ENCODE measurements around the gene HNRNPA0.

HNRNPA0 gene

GRCh38 chr5:137753691-137754187 lies 424 bp downstream of the HNRNPA0 start:
- no peaks in the 10 kb centered on the region for H3K9me3 ChIP-seq (ENCODE audit: insufficient read depth, low read depth, low read length)
- H3K27me3 ChIP-seq (ENCODE audit: insufficient read depth, low read length, poor library complexity, severe bottlenecking), result peaks cover 11% of the 10 kb centered on the region
- peaks cover 34% of the 10 kb centered on the region for H3K4me1 ChIP-seq (ENCODE audit: insufficient read depth, low read length, poor library complexity, severe bottlenecking)
- H3F3A ChIP-seq (ENCODE audit: low read depth), result no peaks in the 10 kb centered on the region
- no peak for TF ChIP-seq CTCF (conservative IDR thresholded peaks at IDR 0.05; ENCODE audit: low read length)
- TF ChIP-seq EZH2phosphoT487 (IDR thresholded peaks at IDR 0.05; ENCODE audit: borderline replicate concordance), result no peak
- peaks cover 53% of the 10 kb centered on the region for H4K20me1 ChIP-seq (ENCODE audit: insufficient read depth, low read length, poor library complexity, severe bottlenecking)
- no peaks in the 10 kb centered on the region for H3K9me2 ChIP-seq (replicated peaks; ENCODE audit: low read depth, low read length)
- peak overlapping the region; percentile 99 for H3K4me3 ChIP-seq (ENCODE audit: low read length, poor library complexity, severe bottlenecking)
- peak overlapping the region; percentile 88 for H3K4me2 ChIP-seq (ENCODE audit: low read depth, low read length, poor library complexity, severe bottlenecking)
- no peak overlapping the region for H2AFZ ChIP-seq (ENCODE audit: low read length)
- peak overlapping the region; percentile 100 for H3K9ac ChIP-seq (ENCODE audit: low read depth, low read length, poor library complexity, severe bottlenecking)
- H3K79me2 ChIP-seq (ENCODE audit: insufficient read depth, low read length), result peaks cover 54% of the 10 kb centered on the region
- H3K36me3 ChIP-seq (ENCODE audit: insufficient read depth, low read length), result peaks cover 16% of the 10 kb centered on the region

GRCh38 chr5:137752905-137753690 lies 1.1 kb downstream of the HNRNPA0 start:
- peaks cover 11% of the 10 kb centered on the region for H3K27me3 ChIP-seq (ENCODE audit: insufficient read depth, low read length, poor library complexity, severe bottlenecking)
- peak overlapping the region; percentile 100 for H3K9ac ChIP-seq (ENCODE audit: low read depth, low read length, poor library complexity, severe bottlenecking)
- peak overlapping the region; percentile 99 for H3K4me3 ChIP-seq (ENCODE audit: low read length, poor library complexity, severe bottlenecking)
- peaks cover 61% of the 10 kb centered on the region for H3K79me2 ChIP-seq (ENCODE audit: insufficient read depth, low read length)
- peaks cover 37% of the 10 kb centered on the region for H3K4me1 ChIP-seq (ENCODE audit: insufficient read depth, low read length, poor library complexity, severe bottlenecking)
- peaks cover 16% of the 10 kb centered on the region for H3K36me3 ChIP-seq (ENCODE audit: insufficient read depth, low read length)
- H4K20me1 ChIP-seq (ENCODE audit: insufficient read depth, low read length, poor library complexity, severe bottlenecking), result peaks cover 59% of the 10 kb centered on the region
- H3K9me3 ChIP-seq (ENCODE audit: insufficient read depth, low read depth, low read length), result no peaks in the 10 kb centered on the region
- no peak overlapping the region for H2AFZ ChIP-seq (ENCODE audit: low read length)
- no peaks in the 10 kb centered on the region for H3F3A ChIP-seq (ENCODE audit: low read depth)
- H3K4me2 ChIP-seq (ENCODE audit: low read depth, low read length, poor library complexity, severe bottlenecking), result peak overlapping the region; percentile 88
- no peak for TF ChIP-seq CTCF (conservative IDR thresholded peaks at IDR 0.05; ENCODE audit: low read length)
- TF ChIP-seq EZH2phosphoT487 (IDR thresholded peaks at IDR 0.05; ENCODE audit: borderline replicate concordance), result no peak
- no peaks in the 10 kb centered on the region for H3K9me2 ChIP-seq (replicated peaks; ENCODE audit: low read depth, low read length)

GRCh38 chr5:137751869-137752491 lies 2.2 kb downstream of the HNRNPA0 start:
- peak; percentile 98 for TF ChIP-seq CTCF (conservative IDR thresholded peaks at IDR 0.05; ENCODE audit: low read length)
- TF ChIP-seq EZH2phosphoT487 (IDR thresholded peaks at IDR 0.05; ENCODE audit: borderline replicate concordance), result no peak
- Histone ChIP-seq H3K4me1 (ENCODE audit: insufficient read depth, low read length, poor library complexity, severe bottlenecking) (peaks cover 37% of the 10 kb centered on the region), H3F3A (ENCODE audit: low read depth) (no peaks in the 10 kb centered on the region), H3K79me2 (ENCODE audit: insufficient read depth, low read length) (peaks cover 69% of the 10 kb centered on the region), H3K9me3 (ENCODE audit: insufficient read depth, low read depth, low read length) (no peaks in the 10 kb centered on the region), H3K27me3 (ENCODE audit: insufficient read depth, low read length, poor library complexity, severe bottlenecking) (peaks cover 11% of the 10 kb centered on the region), H4K20me1 (ENCODE audit: insufficient read depth, low read length, poor library complexity, severe bottlenecking) (peaks cover 67% of the 10 kb centered on the region), H3K4me3 (ENCODE audit: low read length, poor library complexity, severe bottlenecking) (peak overlapping the region; percentile 99), H3K4me2 (ENCODE audit: low read depth, low read length, poor library complexity, severe bottlenecking) (peak overlapping the region; percentile 88), H3K9ac (ENCODE audit: low read depth, low read length, poor library complexity, severe bottlenecking) (peak overlapping the region; percentile 100), H3K9me2 (replicated peaks; ENCODE audit: low read depth, low read length) (no peaks in the 10 kb centered on the region), H3K36me3 (ENCODE audit: insufficient read depth, low read length) (peaks cover 16% of the 10 kb centered on the region), H2AFZ (ENCODE audit: low read length) (no peak overlapping the region)

Measured in Loucy (cell line).